GM19467 (cell line): Measurements from ENCODE around the gene C20orf202.
"Not testable (repeated sequence)": the region's sequence is repeated elsewhere in the genome, so short reads cannot be mapped to it uniquely, and the experiment has no call there.

ENCODE experiments used
- ATAC-seq: cut with Tn5 transposase; IDR thresholded peaks from one replicate; pipeline ENCODE4 v1.9.1; 2021; ENCODE audit warnings: mild to moderate bottlenecking, moderate library complexity; ENCODE audit not compliant: unreplicated experiment

C20orf202 gene

DNA sequence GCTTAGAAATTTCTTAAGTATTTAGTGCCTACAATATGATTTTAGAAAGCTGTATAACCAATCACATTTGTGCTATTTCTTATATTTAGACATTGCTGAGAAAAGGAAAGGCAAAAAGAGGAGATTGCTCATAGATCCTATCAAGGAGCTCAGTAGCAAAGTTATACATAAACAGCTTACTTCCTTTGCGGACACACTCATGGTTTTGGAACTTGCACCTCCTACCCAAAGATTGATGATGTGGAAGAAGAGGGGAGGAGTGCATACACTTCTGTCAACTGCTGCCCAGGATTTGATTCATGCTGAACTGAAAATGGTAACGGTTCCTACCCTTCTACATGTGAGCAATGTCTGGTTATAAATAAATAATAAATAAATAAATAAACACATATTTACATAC is 39.3 kb downstream of the C20orf202 start:
- no peak for ATAC-seq

DNA sequence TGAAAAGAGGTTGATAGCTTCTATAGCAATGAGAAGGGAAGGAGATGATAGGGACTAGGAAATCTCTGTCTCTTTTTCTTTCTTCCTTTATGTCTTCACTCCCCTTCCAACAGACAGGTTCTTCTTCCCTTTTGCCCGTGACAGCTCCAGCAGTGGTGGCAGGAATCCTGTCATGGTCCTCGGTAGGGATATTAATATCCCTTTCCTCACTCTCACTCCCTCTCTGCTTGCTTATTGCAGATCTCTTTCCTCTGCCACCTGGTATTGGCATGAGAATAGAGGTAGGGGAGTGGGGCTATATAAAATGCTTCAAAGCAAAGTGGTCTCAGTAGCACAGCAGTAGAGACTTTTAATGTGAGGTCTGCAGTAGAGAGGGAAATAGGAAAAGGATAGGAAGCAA is 42.3 kb downstream of the C20orf202 start:
- no peak for ATAC-seq

DNA sequence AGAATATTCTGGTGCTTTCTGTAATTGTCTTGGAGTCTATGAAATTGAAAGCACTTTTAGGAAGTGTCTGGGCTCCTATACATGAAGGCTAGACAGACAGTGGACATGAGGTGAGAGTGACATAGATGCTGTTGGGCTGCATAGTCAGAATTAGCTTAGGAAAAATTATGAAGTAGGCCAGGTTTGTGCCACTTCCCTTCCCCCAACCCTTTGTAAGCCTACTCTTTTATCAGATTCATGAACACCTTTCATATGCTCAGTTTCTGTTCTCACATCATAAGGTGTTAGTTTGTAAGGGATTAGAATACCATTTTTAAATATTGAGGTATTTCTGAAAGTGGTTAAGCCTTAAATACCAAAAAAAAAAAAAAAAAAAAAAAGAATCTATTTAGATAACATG is 44.4 kb downstream of the C20orf202 start:
- no peak for ATAC-seq

DNA sequence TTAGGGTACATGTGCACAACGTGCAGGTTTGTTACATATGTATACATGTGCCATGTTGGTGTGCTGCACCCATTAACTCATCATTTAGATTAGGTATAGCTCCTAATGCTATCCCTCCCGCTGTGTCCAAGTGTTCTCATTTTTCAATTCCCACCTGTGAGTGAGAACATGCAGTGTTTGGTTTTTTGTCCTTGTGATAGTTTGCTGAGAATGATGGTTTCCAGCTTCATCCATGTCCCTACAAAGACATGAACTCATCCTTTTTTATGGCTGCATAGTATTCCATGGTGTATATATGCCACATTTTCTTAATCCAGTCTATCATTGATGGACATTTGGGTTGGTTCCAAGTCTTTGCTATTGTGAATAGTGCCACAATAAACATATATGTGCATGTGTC is 47.0 kb downstream of the C20orf202 start:
- ATAC-seq: not testable (repeated sequence)

DNA sequence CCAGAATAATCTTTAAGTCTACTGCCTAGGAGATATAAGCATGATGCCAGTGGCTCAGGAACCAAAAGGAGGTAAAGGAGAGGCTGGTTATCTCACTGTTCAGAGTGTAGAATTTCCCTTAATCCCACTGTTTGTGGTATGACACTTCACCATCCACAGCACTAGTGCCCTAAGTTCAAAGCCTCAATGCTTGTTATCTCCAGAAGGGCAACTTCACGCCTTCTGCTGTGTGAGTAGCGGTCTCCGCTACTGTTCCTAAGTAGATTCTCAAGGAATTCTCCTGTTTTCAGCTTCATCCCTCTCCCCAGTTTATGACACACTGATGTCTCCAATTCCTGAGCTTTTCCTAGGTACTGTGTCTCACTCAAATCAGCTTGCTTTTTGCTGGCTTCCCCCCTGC is 49.2 kb downstream of the C20orf202 start:
- no peak for ATAC-seq

DNA sequence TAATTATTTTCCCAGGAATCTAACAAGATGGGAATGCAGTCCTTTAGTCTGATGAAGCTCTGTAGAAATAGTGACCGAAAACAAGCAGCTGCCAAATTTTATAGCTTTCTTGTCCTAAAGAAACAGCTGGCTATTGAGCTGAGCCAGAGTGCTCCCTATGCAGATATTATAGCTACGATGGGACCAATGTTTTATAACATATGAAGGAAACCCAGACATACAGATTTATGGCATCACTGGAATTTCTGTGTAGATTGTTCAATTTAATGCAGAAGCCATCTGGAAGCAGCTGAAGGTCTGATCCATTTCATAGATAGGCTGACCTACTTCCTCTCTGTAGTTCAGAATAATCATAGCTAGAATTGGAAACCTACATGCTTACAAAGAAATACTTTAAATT is 51.0 kb downstream of the C20orf202 start:
- no peak for ATAC-seq

DNA sequence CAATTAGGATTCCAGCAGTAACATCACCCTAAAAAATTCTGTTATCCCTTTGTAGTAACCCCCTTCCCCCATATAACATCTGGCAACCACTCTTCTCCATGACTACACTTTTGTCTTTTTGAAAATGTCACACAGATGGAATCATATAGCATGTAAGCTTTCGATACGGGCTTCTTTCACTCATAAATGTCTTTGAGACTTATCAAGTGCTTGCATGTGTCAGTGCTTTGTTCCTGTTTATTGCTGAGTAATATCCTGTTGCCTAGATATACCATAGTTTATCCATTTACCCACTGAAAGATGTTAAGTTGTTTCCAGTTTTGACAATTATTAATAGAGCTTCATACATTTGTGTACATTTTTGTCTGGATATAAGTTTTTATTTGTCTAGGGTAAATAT is 52.4 kb downstream of the C20orf202 start:
- no peak for ATAC-seq
